WTC11 (cell line): ENCODE data around the gene PRR14.

Source experiments
- ATF2 ChIP-seq: sonication (generic); formaldehyde crosslinking; IDR thresholded peaks from 2 replicates; pipeline ENCODE4 v1.8.1; 2022; ENCODE audit warnings: low read depth, missing genetic modification reagents, borderline replicate concordance
- CTCF ChIP-seq: fragments of 200-600 bp; IDR thresholded peaks from 2 replicates; pipeline ENCODE4 v1.8.0; 2022; ENCODE audit warnings: antibody characterized with exemption
- GABPB1 ChIP-seq: sonication (generic); formaldehyde crosslinking; IDR thresholded peaks from 2 replicates; pipeline ENCODE4 v1.8.1; 2023; ENCODE audit warnings: mild to moderate bottlenecking, missing genetic modification reagents
- KAT7 ChIP-seq: sonication (generic); formaldehyde crosslinking; IDR thresholded peaks from 2 replicates; pipeline ENCODE4 v1.8.1; 2023; ENCODE audit warnings: missing genetic modification reagents, mild to moderate bottlenecking, borderline replicate concordance
- MXD4 ChIP-seq: fragments of 250-450 bp; sonication (Bioruptor Pico); IDR thresholded peaks from 2 replicates; pipeline ENCODE4 v1.8.0; 2021; ENCODE audit warnings: mild to moderate bottlenecking, moderate library complexity, borderline replicate concordance
- NR2C2 ChIP-seq: sonication (generic); formaldehyde crosslinking; IDR thresholded peaks from 2 replicates; pipeline ENCODE4 v1.8.0; 2022; ENCODE audit warnings: mild to moderate bottlenecking, missing genetic modification reagents
- PREB ChIP-seq: sonication (generic); formaldehyde crosslinking; IDR thresholded peaks from 2 replicates; pipeline ENCODE4 v1.8.1; 2022; ENCODE audit warnings: mild to moderate bottlenecking, missing genetic modification reagents, moderate library complexity, borderline replicate concordance
- RELA ChIP-seq: sonication (generic); formaldehyde crosslinking; IDR thresholded peaks from 2 replicates; pipeline ENCODE4 v1.8.1; 2022; ENCODE audit warnings: missing genetic modification reagents, mild to moderate bottlenecking, borderline replicate concordance
- ZNF138 ChIP-seq: sonication (generic); formaldehyde crosslinking; conservative IDR thresholded peaks from 2 replicates; pipeline ENCODE4 v1.8.1; 2022; ENCODE audit warnings: mild to moderate bottlenecking, moderate library complexity, missing genetic modification reagents

GRCh38 chr16:30626236-30626635 lies 24.5 kb upstream of the PRR14 start:
- no peak for TF ChIP-seq RELA (CRISPR knock-in tag)
- no peak for TF ChIP-seq ATF2 (CRISPR knock-in tag)
- no peak for TF ChIP-seq KAT7 (CRISPR knock-in tag)
- TF ChIP-seq CTCF = no peak
- TF ChIP-seq MXD4 (CRISPR knock-in tag) = no peak
- no peak for TF ChIP-seq ZNF138 (CRISPR knock-in tag)
- TF ChIP-seq PREB = no peak
- TF ChIP-seq GABPB1 (CRISPR knock-in tag) = no peak
- no peak for TF ChIP-seq NR2C2 (CRISPR knock-in tag)
